ENCODE data around the gene NUS1. TPM values are rescaled to one million over a fixed set of nuclear protein-coding genes. Genes with fewer than 3 reads are reported as not detected.

The NUS1 gene
- 25.5 and 34.5 TPM in 2 replicates for total RNA-seq

DNA sequence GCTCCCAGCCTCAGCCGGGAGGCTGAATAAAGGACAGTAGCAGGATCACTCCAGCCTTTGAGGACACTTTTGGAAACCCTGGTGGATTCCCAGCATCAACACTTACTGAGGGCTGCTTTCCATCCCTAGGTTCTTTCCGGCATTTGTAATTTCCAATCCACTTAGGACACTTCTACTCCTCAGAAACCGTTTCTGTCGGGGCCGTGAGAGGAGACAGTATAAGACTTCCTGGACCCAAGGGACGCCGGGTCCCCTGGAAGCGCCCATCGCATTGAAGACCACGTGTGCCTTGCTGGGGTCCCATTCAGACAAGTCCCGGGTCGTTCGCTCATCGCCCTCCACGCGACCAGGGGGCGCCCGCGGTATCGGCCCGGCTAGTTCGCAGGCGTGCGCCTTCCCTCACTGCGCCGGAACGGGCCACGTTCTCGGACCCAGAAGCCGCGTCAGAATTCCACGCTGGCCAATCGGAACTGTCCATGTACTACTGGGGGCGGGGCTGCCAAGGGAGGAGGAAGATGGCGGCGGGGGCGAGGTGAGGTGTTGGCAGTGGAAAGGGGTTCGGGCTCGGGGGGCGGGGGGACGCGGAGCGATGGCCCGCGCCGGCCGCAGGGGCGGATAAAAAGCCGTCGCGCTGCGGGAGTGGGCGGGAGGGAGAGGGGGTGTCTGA lies at the start of gene NUS1:
Gene NUS1 (plus strand): TSS at position 479 of the 667 bp plus-strand sequence. CDS start 202 bp downstream, outside the sequence.

Other genes with a start within 250 kb of the NUS1 start
- 0.05 and 0.30 TPM in 2 replicates for gene ROS1, start 249.5 kb upstream of the NUS1 start, total RNA-seq
- gene DCBLD1, start 192.8 kb upstream of the NUS1 start, total RNA-seq: 85.2 and 107 TPM in 2 replicates
- gene GOPC, start 73.0 kb upstream of the NUS1 start, total RNA-seq: 83.7 and 104 TPM in 2 replicates
- not detected in 2 replicates for gene SLC35F1, start 231.8 kb downstream of the NUS1 start, total RNA-seq